ENCODE results near the gene AOPEP. TPM values are rescaled to one million over a fixed set of nuclear protein-coding genes. Genes with fewer than 3 reads are reported as not detected.

Gene AOPEP
- total RNA-seq, 4 donors from 2014 or later = 18.8 to 81.0 (median 32.1) TPM

GRCh38 chr9:94794476-94795167 lies 68.1 kb downstream of the AOPEP start:
- no peak for TF ChIP-seq CTCF (IDR thresholded peaks at IDR 0.05; ENCODE audit: low read depth)

GRCh38 chr9:94796687-94797086 lies 70.2 kb downstream of the AOPEP start:
- no peak for TF ChIP-seq CTCF (IDR thresholded peaks at IDR 0.05; ENCODE audit: low read depth)

- no peak for TF ChIP-seq CTCF (IDR thresholded peaks at IDR 0.05; ENCODE audit: low read depth)
These were observed 71.7 kb downstream of the AOPEP start for GRCh38 chr9:94798201-94798600.

- TF ChIP-seq CTCF (IDR thresholded peaks at IDR 0.05; ENCODE audit: low read depth) = no peak
These were observed 72.2 kb downstream of the AOPEP start for GRCh38 chr9:94798708-94799107.

GRCh38 chr9:94799578-94800264 lies 73.2 kb downstream of the AOPEP start:
- TF ChIP-seq CTCF (IDR thresholded peaks at IDR 0.05; ENCODE audit: low read depth) = no peak

- no peak for TF ChIP-seq CTCF (IDR thresholded peaks at IDR 0.05; ENCODE audit: low read depth)
These were observed 74.1 kb downstream of the AOPEP start for GRCh38 chr9:94800424-94801117.

GRCh38 chr9:94801234-94801633 lies 74.7 kb downstream of the AOPEP start:
- TF ChIP-seq CTCF (IDR thresholded peaks at IDR 0.05; ENCODE audit: low read depth) = no peak
